ENCODE data around the gene SNTG2.

Gene SNTG2

GRCh38 chr2:1360144-1360543 is 409.5 kb downstream of the SNTG2 start:
- Histone ChIP-seq H3K36me3 (ENCODE audit: insufficient read depth, low read length) (no peaks in the 10 kb centered on the region), H3K4me2 (ENCODE audit: low read depth, low read length, poor library complexity, severe bottlenecking) (no peak overlapping the region), H3K9me2 (replicated peaks; ENCODE audit: low read depth, low read length) (no peaks in the 10 kb centered on the region), H3K9ac (ENCODE audit: low read depth, low read length, poor library complexity, severe bottlenecking) (no peak overlapping the region), H3F3A (ENCODE audit: low read depth) (no peaks in the 10 kb centered on the region), H3K9me3 (ENCODE audit: insufficient read depth, low read depth, low read length) (no peaks in the 10 kb centered on the region), H3K79me2 (ENCODE audit: insufficient read depth, low read length) (no peaks in the 10 kb centered on the region), H4K20me1 (ENCODE audit: insufficient read depth, low read length, poor library complexity, severe bottlenecking) (no peaks in the 10 kb centered on the region), H2AFZ (ENCODE audit: low read length) (no peak overlapping the region), H3K4me1 (ENCODE audit: insufficient read depth, low read length, poor library complexity, severe bottlenecking) (no peaks in the 10 kb centered on the region), H3K4me3 (ENCODE audit: low read length, poor library complexity, severe bottlenecking) (no peak overlapping the region), H3K27me3 (ENCODE audit: insufficient read depth, low read length, poor library complexity, severe bottlenecking) (no peaks in the 10 kb centered on the region)
- no peak for TF ChIP-seq EZH2phosphoT487 (IDR thresholded peaks at IDR 0.05; ENCODE audit: borderline replicate concordance)
- TF ChIP-seq CTCF (conservative IDR thresholded peaks at IDR 0.05; ENCODE audit: low read length), result no peak

GRCh38 chr2:1360557-1361250 is 410.1 kb downstream of the SNTG2 start:
- H3K9ac ChIP-seq (ENCODE audit: low read depth, low read length, poor library complexity, severe bottlenecking), result no peak overlapping the region
- H3F3A ChIP-seq (ENCODE audit: low read depth), result no peaks in the 10 kb centered on the region
- no peak overlapping the region for H3K4me2 ChIP-seq (ENCODE audit: low read depth, low read length, poor library complexity, severe bottlenecking)
- H3K79me2 ChIP-seq (ENCODE audit: insufficient read depth, low read length), result no peaks in the 10 kb centered on the region
- no peaks in the 10 kb centered on the region for H3K9me2 ChIP-seq (replicated peaks; ENCODE audit: low read depth, low read length)
- H4K20me1 ChIP-seq (ENCODE audit: insufficient read depth, low read length, poor library complexity, severe bottlenecking), result no peaks in the 10 kb centered on the region
- no peak overlapping the region for H2AFZ ChIP-seq (ENCODE audit: low read length)
- no peaks in the 10 kb centered on the region for H3K36me3 ChIP-seq (ENCODE audit: insufficient read depth, low read length)
- no peaks in the 10 kb centered on the region for H3K27me3 ChIP-seq (ENCODE audit: insufficient read depth, low read length, poor library complexity, severe bottlenecking)
- no peaks in the 10 kb centered on the region for H3K9me3 ChIP-seq (ENCODE audit: insufficient read depth, low read depth, low read length)
- H3K4me1 ChIP-seq (ENCODE audit: insufficient read depth, low read length, poor library complexity, severe bottlenecking), result no peaks in the 10 kb centered on the region
- no peak for TF ChIP-seq EZH2phosphoT487 (IDR thresholded peaks at IDR 0.05; ENCODE audit: borderline replicate concordance)
- no peak for TF ChIP-seq CTCF (conservative IDR thresholded peaks at IDR 0.05; ENCODE audit: low read length)
- H3K4me3 ChIP-seq (ENCODE audit: low read length, poor library complexity, severe bottlenecking), result no peak overlapping the region

GRCh38 chr2:1363367-1363766 is 412.7 kb downstream of the SNTG2 start:
- H3K4me1 ChIP-seq (ENCODE audit: insufficient read depth, low read length, poor library complexity, severe bottlenecking), result no peaks in the 10 kb centered on the region
- no peaks in the 10 kb centered on the region for H3K36me3 ChIP-seq (ENCODE audit: insufficient read depth, low read length)
- no peak overlapping the region for H3K4me2 ChIP-seq (ENCODE audit: low read depth, low read length, poor library complexity, severe bottlenecking)
- TF ChIP-seq CTCF (conservative IDR thresholded peaks at IDR 0.05; ENCODE audit: low read length), result no peak
- TF ChIP-seq EZH2phosphoT487 (IDR thresholded peaks at IDR 0.05; ENCODE audit: borderline replicate concordance), result no peak
- no peaks in the 10 kb centered on the region for H3K9me2 ChIP-seq (replicated peaks; ENCODE audit: low read depth, low read length)
- H3K9me3 ChIP-seq (ENCODE audit: insufficient read depth, low read depth, low read length), result no peaks in the 10 kb centered on the region
- H4K20me1 ChIP-seq (ENCODE audit: insufficient read depth, low read length, poor library complexity, severe bottlenecking), result no peaks in the 10 kb centered on the region
- H3K27me3 ChIP-seq (ENCODE audit: insufficient read depth, low read length, poor library complexity, severe bottlenecking), result no peaks in the 10 kb centered on the region
- H2AFZ ChIP-seq (ENCODE audit: low read length), result no peak overlapping the region
- H3K9ac ChIP-seq (ENCODE audit: low read depth, low read length, poor library complexity, severe bottlenecking), result no peak overlapping the region
- H3F3A ChIP-seq (ENCODE audit: low read depth), result no peaks in the 10 kb centered on the region
- no peak overlapping the region for H3K4me3 ChIP-seq (ENCODE audit: low read length, poor library complexity, severe bottlenecking)
- H3K79me2 ChIP-seq (ENCODE audit: insufficient read depth, low read length), result no peaks in the 10 kb centered on the region
